Small intestine (tissue), 7 donors: Measurements from ENCODE around the gene NGF. TPM values are rescaled to one million over a fixed set of nuclear protein-coding genes. Genes with fewer than 3 reads are reported as not detected.

Source experiments
- DNase-seq, 2 donors: peaks; one replicate each; pipeline versions ENCODE4 v3.0.0 to v3.0.0-alpha.2; 2013
- FAIRE-seq: peaks from 2 replicates; lab custom pipeline; 2012; peaks lifted over from hg19 to GRCh38; lab: Jason Lieb, UNC
- H3K27ac ChIP-seq, 3 donors: one replicate each; pipeline ENCODE4 v1.5.1; 2013; ENCODE audit warnings: low read length in 2 of 3, mild to moderate bottlenecking in 2 of 3, control low read depth in 1 of 3, inconsistent platforms in 1 of 3, low read depth in 1 of 3, moderate library complexity in 1 of 3
- H3K27me3 ChIP-seq, 3 donors: one replicate each; pipeline ENCODE4 v1.6.1; 2013; ENCODE audit warnings: low read length in 3 of 3, inconsistent platforms in 1 of 3; ENCODE audit not compliant: control insufficient read depth in 3 of 3, insufficient read depth in 3 of 3
- H3K36me3 ChIP-seq, 3 donors: one replicate each; pipeline ENCODE4 v1.6.1; 2013; ENCODE audit warnings: low read length in 3 of 3, inconsistent platforms in 1 of 3, low read depth in 1 of 3, mild to moderate bottlenecking in 1 of 3, moderate library complexity in 1 of 3; ENCODE audit not compliant: control insufficient read depth in 3 of 3, insufficient read depth in 2 of 3
- H3K4me1 ChIP-seq, 3 donors: one replicate each; pipeline ENCODE4 v1.6.1; 2013; ENCODE audit warnings: low read length in 2 of 3, inconsistent platforms in 1 of 3, low read depth in 1 of 3, mild to moderate bottlenecking in 1 of 3, moderate library complexity in 1 of 3; ENCODE audit not compliant: control insufficient read depth in 3 of 3, insufficient read depth in 2 of 3
- H3K4me3 ChIP-seq, 3 donors: one replicate each; pipeline ENCODE4 v1.5.1; 2013; ENCODE audit warnings: low read length in 3 of 3, control low read depth in 1 of 3, inconsistent platforms in 1 of 3, low read depth in 1 of 3, mild to moderate bottlenecking in 1 of 3, moderate library complexity in 1 of 3
- H3K9me3 ChIP-seq, 2 donors: one replicate each; pipeline ENCODE4 v1.6.1; 2013; ENCODE audit warnings: low read depth in 1 of 2, low read length in 1 of 2; ENCODE audit not compliant: control insufficient read depth in 2 of 2, insufficient read depth in 1 of 2
- WGBS, 3 donors: extraction: QIAGEN DNeasy Blood & Tissue Kit; methylation state at CpG; one replicate each; pipeline ENCODE4 v1.1.7; 2013; 5-methylcytosine and 5-hydroxymethylcytosine counted together
- polyA plus RNA-seq, 4 donors: library from polyadenylated mRNA; stranded (reverse) in 3 of 4; unstranded in 1 of 4; fragments of 200-250 nt in 3 of 4; fragments of 120-200 nt in 1 of 4; gene quantifications; one replicate each; pipeline versions ENCODE4 v1.2.1 to v1.2.3, GENCODE V29; 2013
- donor health status: healthy with polysubstance abuse.
- donor health status: control.
- donor health status: control.
- donor health status: Bipolar disorder and iron deficiency.
- donor health status: healthy.

NGF gene
- polyA plus RNA-seq, 4 donors = 0.27 to 3.0 TPM; not detected in 2

- FAIRE-seq (no peak), DNase-seq (no peak)
- H3K4me3 ChIP-seq = no peak overlapping the region
- no peaks in the 10 kb centered on the region for H3K9me3 ChIP-seq
- H3K4me1 ChIP-seq = peaks cover 0 to 15% (median 0%) of the 10 kb centered on the region in 3 donors
- peaks cover 0 to under 1% (median 0%) of the 10 kb centered on the region in 3 donors for H3K27me3 ChIP-seq
- WGBS, 3 donors = 73 to 83% (median 81%) methylated on average over 8 of the region's 8 CpGs
- H3K27ac ChIP-seq = no peak overlapping the region
- no peaks in the 10 kb centered on the region for H3K36me3 ChIP-seq
Observed at GRCh38 chr1:115301438-115302020, 36.5 kb downstream of the NGF start.

- Histone ChIP-seq H3K27me3 (no peaks in the 10 kb centered on the region), H3K27ac (no peak overlapping the region), H3K4me3 (no peak overlapping the region), H3K9me3 (no peaks in the 10 kb centered on the region), H3K4me1 (peaks cover 0 to 15% (median 0%) of the 10 kb centered on the region in 3 donors), H3K36me3 (no peaks in the 10 kb centered on the region)
- WGBS, 3 donors = 80 to 83% (median 82%) methylated on average over 8 of the region's 8 CpGs
- FAIRE-seq (no peak), DNase-seq (no peak)
Observed at GRCh38 chr1:115300087-115300876, 37.8 kb downstream of the NGF start.

DNA sequence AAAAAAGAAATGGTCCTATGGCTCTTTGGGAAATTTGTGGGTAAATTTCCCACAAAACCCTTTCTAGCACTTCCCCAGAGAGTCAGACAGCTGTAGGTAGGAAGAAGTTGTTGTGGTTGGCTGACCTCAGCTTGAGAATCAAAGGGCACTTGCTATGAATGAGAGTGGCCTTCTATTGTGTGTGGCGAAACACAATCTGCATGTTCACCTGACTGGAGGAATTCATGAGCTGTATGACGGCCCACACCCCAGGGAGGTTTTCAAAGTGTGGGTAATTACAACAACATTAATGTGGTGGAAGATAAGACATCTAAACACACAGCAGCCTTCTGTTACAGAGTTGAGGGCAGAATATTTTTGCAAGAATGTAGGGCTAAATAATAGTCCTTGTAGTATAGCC, 38.8 kb downstream of the NGF start:
- H3K27me3 ChIP-seq = no peaks in the 10 kb centered on the region
- no peak for FAIRE-seq
- H3K9me3 ChIP-seq = no peaks in the 10 kb centered on the region
- peaks cover 0 to 15% (median 0%) of the 10 kb centered on the region in 3 donors for H3K4me1 ChIP-seq
- peak in 1 of 2 donors; percentile 65 for DNase-seq
- no peak overlapping the region for H3K4me3 ChIP-seq
- H3K36me3 ChIP-seq = no peaks in the 10 kb centered on the region
- WGBS, 3 donors = 25 to 57% (median 39%) methylated on average over 2 of the region's 2 CpGs
- peak overlapping the region in 1 of 3 donors; percentile 30 for H3K27ac ChIP-seq

DNA sequence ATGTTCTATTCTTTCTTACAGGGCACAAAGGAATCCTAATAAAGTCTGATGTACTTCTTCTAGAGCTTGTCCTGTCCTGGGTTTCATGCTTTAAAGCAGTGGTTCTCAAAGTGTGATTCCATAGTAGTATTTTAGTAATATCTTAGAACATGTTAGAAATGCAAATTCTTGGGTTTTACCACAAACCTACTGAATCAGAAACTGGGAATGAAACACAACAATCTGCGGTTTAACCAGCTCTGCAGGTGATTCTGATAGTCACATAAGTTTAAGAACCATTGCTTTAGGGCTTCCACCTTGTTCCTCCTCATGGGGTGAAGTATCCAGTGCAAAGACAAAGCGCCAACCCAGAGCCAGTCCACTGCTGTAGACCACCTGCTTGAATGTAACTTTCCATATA, 41.1 kb downstream of the NGF start:
- no peak for DNase-seq
- no peak for FAIRE-seq
- Histone ChIP-seq H3K9me3 (no peaks in the 10 kb centered on the region), H3K27me3 (peaks cover 0 to 2% (median 0%) of the 10 kb centered on the region in 3 donors), H3K4me1 (peaks cover 0 to 15% (median 0%) of the 10 kb centered on the region in 3 donors), H3K27ac (no peak overlapping the region), H3K36me3 (no peaks in the 10 kb centered on the region), H3K4me3 (no peak overlapping the region)
- 85 to 87% (median 86%) methylated on average over 2 of the region's 2 CpGs for WGBS, 3 donors

DNA sequence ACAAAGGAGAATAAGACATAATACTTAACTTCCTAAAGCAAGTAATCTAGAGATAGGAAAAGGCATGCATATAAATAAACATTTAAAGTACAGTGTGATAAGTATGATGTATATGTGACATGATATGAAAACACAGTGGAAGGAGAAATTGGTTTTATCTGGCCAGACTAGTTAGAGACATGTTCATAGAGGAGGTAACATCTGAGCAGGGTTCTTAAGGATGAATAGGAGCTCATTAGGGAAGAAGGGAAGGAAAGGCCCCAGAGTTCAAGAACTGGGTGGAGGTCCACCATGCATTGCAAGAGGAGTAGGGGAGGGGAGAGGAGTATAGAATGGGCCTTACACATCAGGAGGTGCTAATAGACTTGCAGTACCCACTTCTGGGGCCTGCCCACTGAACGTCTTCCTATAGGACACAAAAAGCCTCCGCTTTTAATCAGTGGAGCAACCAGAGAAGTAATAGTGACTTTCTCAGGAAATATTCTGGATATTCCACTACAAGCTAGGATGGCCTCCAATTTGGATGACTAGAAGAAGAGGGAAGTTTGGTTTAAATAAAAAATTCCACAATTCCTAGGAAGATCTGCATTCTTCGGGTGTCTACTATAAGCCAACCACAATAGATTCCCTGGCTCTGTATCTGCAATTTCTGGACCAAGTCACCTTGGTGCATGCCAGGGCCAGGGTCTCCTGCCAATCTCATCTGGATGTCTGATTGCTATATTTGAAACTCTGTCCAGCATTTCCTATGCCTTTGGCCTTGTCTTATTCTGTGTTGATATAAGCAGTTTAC, 41.9 kb downstream of the NGF start:
- FAIRE-seq = no peak

DNA sequence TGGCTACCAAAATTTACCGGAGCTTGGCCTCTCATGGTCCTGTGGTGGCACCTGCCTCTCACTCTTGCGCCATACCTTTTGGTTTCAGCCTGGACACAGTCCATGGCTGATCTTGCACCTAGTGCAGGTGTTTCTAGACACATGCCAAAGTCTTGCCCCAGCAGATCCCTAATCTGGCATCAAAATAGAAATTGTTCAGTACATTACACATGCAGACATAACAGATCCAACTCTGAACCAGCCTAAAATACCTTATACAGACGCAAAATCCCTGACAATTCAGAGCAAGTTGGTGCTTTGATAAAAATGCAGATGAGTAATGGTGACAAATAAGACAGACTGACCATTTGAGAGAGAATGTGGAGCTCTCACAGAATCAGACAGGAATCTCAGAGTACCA, 44.1 kb downstream of the NGF start:
- Histone ChIP-seq H3K36me3 (no peaks in the 10 kb centered on the region), H3K27ac (no peak overlapping the region), H3K4me1 (peaks cover 0 to 7% (median 0%) of the 10 kb centered on the region in 3 donors), H3K4me3 (no peak overlapping the region), H3K27me3 (peaks cover 0 to 6% (median 2%) of the 10 kb centered on the region in 3 donors), H3K9me3 (peaks cover 0 to 2% of the 10 kb centered on the region in 2 donors)
- FAIRE-seq (no peak), DNase-seq (no peak)
- WGBS, 3 donors = 85 to 96% (median 93%) methylated on average over 3 of the region's 3 CpGs

More for the DNA sequence above, 41.9 kb downstream of the NGF start:
- no peak overlapping the region for H3K4me3 ChIP-seq
- peaks cover 0 to 3% (median 2%) of the 10 kb centered on the region in 3 donors for H3K27me3 ChIP-seq
- H3K9me3 ChIP-seq = no peaks in the 10 kb centered on the region
- no peak overlapping the region for H3K27ac ChIP-seq
- DNase-seq = no peak
- no peaks in the 10 kb centered on the region for H3K36me3 ChIP-seq
- H3K4me1 ChIP-seq = peaks cover 0 to 15% (median 0%) of the 10 kb centered on the region in 3 donors
- 84 to 98% (median 91%) methylated on average over 3 of the region's 3 CpGs for WGBS, 3 donors

DNA sequence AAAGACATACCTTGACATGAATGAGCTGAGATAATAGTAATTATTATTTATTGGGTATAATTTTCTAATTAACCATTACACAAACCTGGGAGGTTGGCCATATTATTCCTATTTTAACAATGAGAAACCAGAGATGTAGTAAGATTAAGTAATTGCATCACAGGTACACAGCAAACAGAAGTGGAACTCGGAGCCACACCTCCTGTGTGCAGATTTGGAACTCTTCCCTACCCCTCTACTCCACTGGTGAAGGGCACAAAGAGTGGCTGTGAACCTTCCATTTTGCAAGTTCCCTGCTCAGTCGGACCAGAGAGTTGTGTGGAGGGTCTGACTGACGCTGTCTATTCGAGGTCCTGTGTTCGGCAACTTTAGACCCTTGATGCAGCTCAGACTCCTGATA, 45.0 kb downstream of the NGF start:
- WGBS, 3 donors = 87 to 91% (median 89%) methylated on average over 5 of the region's 5 CpGs
- Histone ChIP-seq H3K36me3 (no peaks in the 10 kb centered on the region), H3K4me3 (no peak overlapping the region), H3K27me3 (peaks cover 0 to 6% (median 2%) of the 10 kb centered on the region in 3 donors), H3K27ac (no peak overlapping the region), H3K9me3 (peaks cover 0 to 2% of the 10 kb centered on the region in 2 donors), H3K4me1 (no peaks in the 10 kb centered on the region)
- FAIRE-seq (no peak), DNase-seq (no peak)

DNA sequence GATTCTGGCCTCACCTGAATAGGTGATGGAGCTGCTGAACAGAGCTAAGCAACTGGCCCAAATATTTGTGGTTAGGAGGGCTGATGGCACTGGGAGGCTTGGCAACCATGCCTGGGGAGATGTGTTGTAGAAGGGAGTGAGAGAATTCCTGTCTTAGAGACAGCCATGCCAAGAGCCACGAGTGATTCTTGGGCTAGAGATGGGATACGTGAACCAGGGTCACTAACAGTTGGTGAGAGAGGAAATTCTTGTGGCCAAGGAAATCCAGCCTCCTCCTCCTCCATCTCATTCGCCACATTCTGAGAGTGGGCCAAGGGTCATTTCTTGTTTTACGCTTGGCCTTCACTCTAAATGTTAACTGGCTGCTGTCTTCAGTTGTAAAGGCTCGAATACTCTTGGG, 46.3 kb downstream of the NGF start:
- WGBS, 3 donors = 80 to 90% (median 85%) methylated on average over 5 of the region's 5 CpGs
- no peak for FAIRE-seq

More for the DNA sequence above, 46.3 kb downstream of the NGF start:
- H3K27ac ChIP-seq = no peak overlapping the region
- H3K27me3 ChIP-seq = peaks cover 0 to 6% (median 2%) of the 10 kb centered on the region in 3 donors
- no peaks in the 10 kb centered on the region for H3K36me3 ChIP-seq
- H3K9me3 ChIP-seq = peaks cover 0 to 2% of the 10 kb centered on the region in 2 donors
- H3K4me1 ChIP-seq = no peaks in the 10 kb centered on the region
- DNase-seq = no peak
- H3K4me3 ChIP-seq = no peak overlapping the region
